DND-41 (cell line): ENCODE results near the gene MACF1.

Experiments
- EZH2 ChIP-seq: IDR thresholded peaks from 3 replicates; pipeline ENCODE4 v1.6.1; 2012; ENCODE audit warnings: borderline replicate concordance, low read depth, mild to moderate bottlenecking, moderate library complexity, low read length, inconsistent platforms; ENCODE audit not compliant: severe bottlenecking
- TF ChIP-seq, protein P1 (sequence below): IDR thresholded peaks from 2 replicates; pipeline ENCODE4 v1.5.1; 2012; ENCODE audit warnings: borderline replicate concordance, low read length, moderate library complexity, mild to moderate bottlenecking; ENCODE audit not compliant: poor library complexity, severe bottlenecking; ENCODE audit errors: extremely low read depth

DNA sequence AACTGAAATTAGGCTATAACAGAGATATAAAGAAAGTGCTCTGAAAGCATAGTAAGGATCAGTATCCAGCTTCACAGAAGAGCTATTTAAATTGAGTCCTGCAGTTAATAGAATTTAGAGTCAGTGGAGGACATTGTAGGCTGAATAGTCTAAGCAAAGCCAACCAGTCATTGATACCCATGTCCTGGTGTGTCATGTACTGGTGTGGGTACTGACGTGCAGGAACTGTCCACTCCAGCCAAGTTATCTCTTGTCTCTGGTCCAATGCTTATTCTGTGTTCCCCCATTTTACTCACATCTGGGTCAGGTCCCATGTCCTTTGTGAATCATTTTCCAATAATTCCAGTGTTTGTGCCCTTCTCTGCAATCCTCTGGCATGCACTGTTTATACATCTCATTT lies 90.0 kb downstream of the MACF1 start:
- TF ChIP-seq, protein P1, sequence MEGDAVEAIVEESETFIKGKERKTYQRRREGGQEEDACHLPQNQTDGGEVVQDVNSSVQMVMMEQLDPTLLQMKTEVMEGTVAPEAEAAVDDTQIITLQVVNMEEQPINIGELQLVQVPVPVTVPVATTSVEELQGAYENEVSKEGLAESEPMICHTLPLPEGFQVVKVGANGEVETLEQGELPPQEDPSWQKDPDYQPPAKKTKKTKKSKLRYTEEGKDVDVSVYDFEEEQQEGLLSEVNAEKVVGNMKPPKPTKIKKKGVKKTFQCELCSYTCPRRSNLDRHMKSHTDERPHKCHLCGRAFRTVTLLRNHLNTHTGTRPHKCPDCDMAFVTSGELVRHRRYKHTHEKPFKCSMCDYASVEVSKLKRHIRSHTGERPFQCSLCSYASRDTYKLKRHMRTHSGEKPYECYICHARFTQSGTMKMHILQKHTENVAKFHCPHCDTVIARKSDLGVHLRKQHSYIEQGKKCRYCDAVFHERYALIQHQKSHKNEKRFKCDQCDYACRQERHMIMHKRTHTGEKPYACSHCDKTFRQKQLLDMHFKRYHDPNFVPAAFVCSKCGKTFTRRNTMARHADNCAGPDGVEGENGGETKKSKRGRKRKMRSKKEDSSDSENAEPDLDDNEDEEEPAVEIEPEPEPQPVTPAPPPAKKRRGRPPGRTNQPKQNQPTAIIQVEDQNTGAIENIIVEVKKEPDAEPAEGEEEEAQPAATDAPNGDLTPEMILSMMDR = no peak
- no peak for TF ChIP-seq EZH2
